Transverse colon (tissue), 4 donors: ENCODE results near the gene MAST4. TPM values are rescaled to one million over a fixed set of nuclear protein-coding genes. Genes with fewer than 3 reads are reported as not detected.

Experiments
- DNase-seq: peaks from one replicate; pipeline ENCODE4 v3.0.0-alpha.2; 2019
- H3K27ac ChIP-seq, 4 donors: fragments of 200-600 bp; sonication (generic); 2 replicates each; pipeline ENCODE4 v1.5.1; 2016 to 2018; ENCODE audit warnings: inconsistent platforms in 4 of 4
- H3K27me3 ChIP-seq: fragments of 200-600 bp; sonication (generic); 2 replicates; pipeline ENCODE4 v1.5.1; 2017; ENCODE audit warnings: inconsistent platforms
- H3K36me3 ChIP-seq, 4 donors: fragments of 200-600 bp; sonication (generic); 2 replicates each; pipeline ENCODE4 v1.5.1; 2017 to 2019; ENCODE audit warnings: inconsistent platforms in 4 of 4
- H3K4me1 ChIP-seq, 4 donors: fragments of 200-600 bp; sonication (generic); 2 replicates each; pipeline ENCODE4 v1.5.1; 2017 to 2020; ENCODE audit warnings: inconsistent platforms in 4 of 4
- H3K4me3 ChIP-seq, 4 donors: fragments of 200-600 bp; sonication (generic); 1 replicate in 1 of 4; 2 replicates in 3 of 4; pipeline versions ENCODE4 v1.5.1 to v1.6.1; 2017 to 2019; ENCODE audit warnings: inconsistent platforms in 4 of 4
- H3K9me3 ChIP-seq, 2 donors: fragments of 200-600 bp; sonication (generic); 2 replicates each; pipeline ENCODE4 v1.5.1; 2017 to 2019; ENCODE audit warnings: inconsistent platforms in 2 of 2
- CTCF ChIP-seq, 5 experiments: fragments of 200-600 bp in 3 of 5; fragments of 450-650 bp in 2 of 5; sonication (generic) in 3 of 5; IDR thresholded peaks; 1 replicate in 2 of 5; 2 replicates in 3 of 5; pipeline ENCODE4 v1.5.1; 2016 to 2017; ENCODE audit warnings: antibody characterized with exemption in 5 of 5, inconsistent platforms in 3 of 5, mild to moderate bottlenecking in 2 of 5, moderate library complexity in 1 of 5
- EP300 ChIP-seq: sonication (generic); formaldehyde crosslinking; IDR thresholded peaks from one replicate; pipeline ENCODE4 v1.6.1; 2017; ENCODE audit warnings: antibody characterized with exemption, low read depth
- POLR2A ChIP-seq: fragments of 450-650 bp; IDR thresholded peaks from one replicate; pipeline ENCODE4 v1.6.1; 2016; ENCODE audit warnings: antibody characterized with exemption, mild to moderate bottlenecking, moderate library complexity
- POLR2AphosphoS5 ChIP-seq, 3 donors: sonication (generic); formaldehyde crosslinking; IDR thresholded peaks; one replicate each; pipeline ENCODE4 v1.6.1; 2016; ENCODE audit warnings: antibody characterized with exemption in 3 of 3
- WGBS, 2 donors: methylation state at CpG; one replicate each; pipeline ENCODE4 v1.1.5; 2018; ENCODE audit warnings: low coverage in 1 of 2; 5-methylcytosine and 5-hydroxymethylcytosine counted together
- in situ Hi-C, 4 donors: fragments of 200-750 bp; cut with MboI; loops; one replicate each; pipeline versions ENCODE4 v1.15.0 to v1.15.1; 2017; ENCODE audit warnings: low sequenced_read_pairs in 3 of 4, low pct_ligation_motif_present in 1 of 4, low pct_unique_long_range_greater_than_20kb in 1 of 4
- intact Hi-C: fragments of 100-400 bp; cut with DNase I; formaldehyde crosslinking; loops from one replicate; pipeline ENCODE4 v1.15.1; 2023; ENCODE audit warnings: low total_unique reads
- total RNA-seq, 4 donors: library from RNA; depleted of rRNA; stranded (reverse); fragments of >200 nt; gene quantifications; one replicate each; pipeline ENCODE4 v1.1.0, GENCODE V29; 2016

MAST4 gene
- total RNA-seq, 4 donors from 2014 or later: 20.3 to 46.8 (median 35.4) TPM

DNA sequence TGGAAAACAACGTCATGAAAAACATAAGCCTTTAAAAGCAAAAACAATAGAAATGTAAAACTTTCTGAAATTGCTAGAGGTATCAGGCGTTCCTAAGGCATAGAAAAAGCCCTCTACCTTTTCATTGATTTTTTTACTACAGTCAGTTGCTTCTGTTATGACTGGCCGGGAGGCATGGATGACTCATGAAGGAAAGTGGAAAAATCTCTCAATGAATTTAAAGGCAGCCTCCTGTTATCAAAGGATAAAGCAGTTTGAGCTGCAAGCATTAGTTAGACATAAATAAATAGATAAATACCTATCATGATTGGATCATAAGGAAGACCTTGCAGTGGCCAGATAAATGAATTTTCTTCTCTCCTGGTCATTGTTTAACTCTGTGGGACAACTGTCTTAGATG lies 281.6 kb downstream of the MAST4 start:
- 66 to 74% methylated on average over 3 of the region's 3 CpGs for WGBS, 2 donors
- H3K4me3 ChIP-seq: no peak overlapping the region
- intact Hi-C loops: no loop called here

GRCh38 chr5:66880401-66880800 lies 284.2 kb downstream of the MAST4 start:
- intact Hi-C loops (no loop called here), in situ Hi-C loops (no loop called here)
- no peak for DNase-seq
- Histone ChIP-seq H3K9me3 (no peaks in the 10 kb centered on the region), H3K36me3 (no peaks in the 10 kb centered on the region), H3K4me3 (no peak overlapping the region), H3K27me3 (no peaks in the 10 kb centered on the region), H3K4me1 (peaks cover 0 to 8% (median 3%) of the 10 kb centered on the region in 4 donors), H3K27ac (no peak overlapping the region)
- TF ChIP-seq POLR2A (no peak), EP300 (no peak), CTCF (IDR thresholded peaks at IDR 0.05) (no peak), POLR2AphosphoS5 (IDR thresholded peaks at IDR 0.05) (no peak)
- WGBS, 2 donors: 70 to 74% methylated on average over 3 of the region's 3 CpGs

More for the DNA sequence above, 281.6 kb downstream of the MAST4 start:
- Histone ChIP-seq H3K4me1 (peaks cover 0 to 8% (median 3%) of the 10 kb centered on the region in 4 donors), H3K27ac (no peak overlapping the region), H3K36me3 (no peaks in the 10 kb centered on the region), H3K27me3 (no peaks in the 10 kb centered on the region), H3K9me3 (no peaks in the 10 kb centered on the region)
- TF ChIP-seq EP300: no peak
- no peak for TF ChIP-seq POLR2A
- no peak for TF ChIP-seq POLR2AphosphoS5 (IDR thresholded peaks at IDR 0.05)
- in situ Hi-C loops: no loop called here
- DNase-seq: no peak

DNA sequence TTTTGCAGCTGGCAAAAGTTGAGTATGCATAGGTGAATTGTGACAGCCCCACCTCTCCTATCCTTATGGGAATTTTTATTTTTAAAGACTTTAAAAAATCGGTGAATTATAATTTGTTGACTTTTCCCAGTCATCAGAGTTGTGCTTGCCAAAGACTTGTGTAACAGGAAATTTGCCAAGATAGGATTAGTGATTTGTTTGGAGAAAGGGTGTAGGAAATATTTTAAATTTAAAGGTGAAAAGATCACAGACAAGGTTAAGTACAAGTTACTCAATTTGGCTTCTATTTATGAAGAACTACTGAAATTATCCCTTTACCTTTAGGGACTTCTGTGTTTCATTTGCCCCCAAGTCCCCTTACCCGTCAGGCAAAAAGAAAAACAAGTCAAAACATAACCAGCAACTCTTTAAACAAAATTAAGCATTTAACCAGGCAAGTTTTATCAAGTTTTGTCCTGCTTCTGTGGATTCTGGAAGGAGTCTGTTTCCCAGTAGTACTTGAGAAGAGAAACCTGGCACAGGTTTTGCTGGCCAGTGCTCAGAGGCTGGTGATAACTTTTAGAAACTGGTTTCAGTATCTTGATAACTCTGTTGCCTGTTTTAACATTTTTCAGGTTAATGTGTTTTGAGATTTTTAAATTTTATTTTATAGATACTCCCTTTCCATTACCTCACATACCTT lies 285.4 kb downstream of the MAST4 start:
- H3K27ac ChIP-seq: peak overlapping the region in 2 of 4 donors; percentile 18 to 42
- no peaks in the 10 kb centered on the region for H3K36me3 ChIP-seq
- no peaks in the 10 kb centered on the region for H3K27me3 ChIP-seq
- 33 to 37% methylated on average over 2 of the region's 2 CpGs for WGBS, 2 donors
- TF ChIP-seq POLR2AphosphoS5 (IDR thresholded peaks at IDR 0.05): no peak
- no peak for TF ChIP-seq POLR2A
- TF ChIP-seq CTCF (IDR thresholded peaks at IDR 0.05): no peak
- no peak for TF ChIP-seq EP300
- no peak for DNase-seq
- H3K4me1 ChIP-seq: peaks cover 0 to 8% (median 3%) of the 10 kb centered on the region in 4 donors
- no peak overlapping the region for H3K4me3 ChIP-seq
- in situ Hi-C loops (no loop called here), intact Hi-C loops (no loop called here)
- H3K9me3 ChIP-seq: no peaks in the 10 kb centered on the region

DNA sequence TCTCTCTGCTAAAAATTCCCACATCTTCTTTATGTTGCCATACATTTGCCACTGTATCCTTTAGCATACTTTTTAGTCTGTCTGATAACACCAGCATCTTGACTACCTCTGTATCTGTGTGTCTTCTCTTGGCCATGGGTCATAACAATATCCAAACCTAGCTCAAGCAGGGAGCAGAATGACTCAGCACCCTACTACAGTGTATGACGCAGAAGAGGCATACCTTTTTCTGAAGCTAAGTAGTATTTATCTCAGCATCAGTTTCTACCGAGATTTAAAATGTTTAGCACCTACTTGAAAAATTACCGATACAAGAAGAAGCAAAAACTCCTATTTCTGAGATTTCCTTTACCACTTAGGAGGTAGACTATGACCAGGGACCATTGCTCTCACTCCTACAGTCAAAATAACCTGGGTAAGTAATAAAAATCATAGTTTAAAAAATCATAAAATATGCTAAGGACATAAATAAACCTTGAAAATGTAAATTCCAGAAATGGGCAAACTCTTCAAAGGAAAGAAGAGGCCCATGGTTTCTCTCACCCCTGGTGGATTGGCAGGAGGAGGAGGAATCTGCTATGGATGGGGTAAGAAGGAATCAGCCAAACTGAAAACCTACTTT lies 286.5 kb downstream of the MAST4 start:
- WGBS, 2 donors: 51 to 61% methylated on average over 3 of the region's 3 CpGs
- no peak for TF ChIP-seq EP300
- no peak for TF ChIP-seq POLR2A
- no peak for TF ChIP-seq POLR2AphosphoS5 (IDR thresholded peaks at IDR 0.05)
- TF ChIP-seq CTCF (IDR thresholded peaks at IDR 0.05): no peak
- H3K27me3 ChIP-seq: no peaks in the 10 kb centered on the region
- in situ Hi-C loops: no loop called here
- peaks cover 0 to 8% (median 3%) of the 10 kb centered on the region in 4 donors for H3K4me1 ChIP-seq
- no peaks in the 10 kb centered on the region for H3K9me3 ChIP-seq
- H3K36me3 ChIP-seq: no peaks in the 10 kb centered on the region
- no peak overlapping the region for H3K4me3 ChIP-seq
- H3K27ac ChIP-seq: no peak overlapping the region
- intact Hi-C loops: no loop called here
- no peak for DNase-seq
